AG09309 (cell line): Measurements from ENCODE around the gene SFXN5.

Source experiments
- DNase-seq: peaks from one replicate; pipeline ENCODE4 v3.0.0-alpha.2; 2010; ENCODE audit warnings: low read depth
- H3K4me3 ChIP-seq: 2 replicates; pipeline ENCODE4 v1.5.1; 2011; ENCODE audit warnings: mild to moderate bottlenecking, low read depth, low read length, moderate library complexity; ENCODE audit not compliant: control insufficient read depth
- TF ChIP-seq, protein P1 (sequence below): IDR thresholded peaks from 2 replicates; pipeline ENCODE4 v1.5.1; 2011; ENCODE audit warnings: mild to moderate bottlenecking, low read depth, low read length, inconsistent platforms; ENCODE audit not compliant: insufficient read depth, control insufficient read depth; ENCODE audit errors: missing control alignments

Gene SFXN5

DNA sequence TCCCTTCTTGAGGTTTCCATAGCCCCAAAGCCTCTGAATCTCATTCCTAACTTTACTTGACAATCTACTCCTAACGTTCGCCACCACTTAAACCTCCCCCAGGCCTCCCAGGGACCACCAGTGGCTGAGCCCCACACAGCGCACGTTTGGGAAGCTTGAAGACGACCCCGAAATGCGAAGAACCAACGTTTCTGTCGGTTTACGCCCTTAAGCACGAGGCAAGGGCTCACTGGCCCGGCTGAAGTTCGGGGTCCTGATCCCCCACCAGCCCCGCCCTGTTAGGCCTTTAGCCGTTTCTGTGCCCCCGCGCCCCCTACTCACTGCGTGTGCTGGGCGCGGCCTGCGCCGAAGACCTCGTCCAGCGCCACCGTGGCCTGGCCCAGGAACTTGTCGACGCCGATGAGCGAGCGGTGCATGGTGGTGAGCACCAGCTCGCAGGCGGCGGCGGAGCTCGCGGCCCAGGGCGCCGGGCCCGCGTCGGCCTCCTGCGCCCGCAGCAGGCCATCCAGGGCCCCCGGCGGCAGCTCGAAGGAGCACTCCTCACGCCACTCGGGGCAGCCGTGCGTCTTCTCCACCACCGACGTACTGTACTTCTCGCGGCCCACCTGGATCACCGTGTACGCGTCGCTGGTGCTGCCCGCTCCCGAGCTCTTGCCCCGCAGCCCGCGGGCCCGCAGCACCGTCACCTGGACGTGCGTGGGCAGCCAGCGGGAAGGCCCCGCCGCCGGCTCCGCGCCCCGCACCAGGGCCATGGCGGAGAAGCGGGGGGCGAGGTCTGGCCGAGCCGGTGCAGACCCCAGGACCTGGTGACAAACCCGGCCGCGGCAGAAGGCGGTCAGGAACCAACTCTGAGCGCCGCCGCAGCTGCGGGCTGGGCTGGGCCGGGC is 40.8 kb upstream of the SFXN5 start:
- DNase-seq = no peak
- TF ChIP-seq, protein P1, sequence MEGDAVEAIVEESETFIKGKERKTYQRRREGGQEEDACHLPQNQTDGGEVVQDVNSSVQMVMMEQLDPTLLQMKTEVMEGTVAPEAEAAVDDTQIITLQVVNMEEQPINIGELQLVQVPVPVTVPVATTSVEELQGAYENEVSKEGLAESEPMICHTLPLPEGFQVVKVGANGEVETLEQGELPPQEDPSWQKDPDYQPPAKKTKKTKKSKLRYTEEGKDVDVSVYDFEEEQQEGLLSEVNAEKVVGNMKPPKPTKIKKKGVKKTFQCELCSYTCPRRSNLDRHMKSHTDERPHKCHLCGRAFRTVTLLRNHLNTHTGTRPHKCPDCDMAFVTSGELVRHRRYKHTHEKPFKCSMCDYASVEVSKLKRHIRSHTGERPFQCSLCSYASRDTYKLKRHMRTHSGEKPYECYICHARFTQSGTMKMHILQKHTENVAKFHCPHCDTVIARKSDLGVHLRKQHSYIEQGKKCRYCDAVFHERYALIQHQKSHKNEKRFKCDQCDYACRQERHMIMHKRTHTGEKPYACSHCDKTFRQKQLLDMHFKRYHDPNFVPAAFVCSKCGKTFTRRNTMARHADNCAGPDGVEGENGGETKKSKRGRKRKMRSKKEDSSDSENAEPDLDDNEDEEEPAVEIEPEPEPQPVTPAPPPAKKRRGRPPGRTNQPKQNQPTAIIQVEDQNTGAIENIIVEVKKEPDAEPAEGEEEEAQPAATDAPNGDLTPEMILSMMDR = no peak
- H3K4me3 ChIP-seq = peak overlapping the region; percentile 89

- DNase-seq = no peak
- H3K4me3 ChIP-seq = peak overlapping the region; percentile 89
- TF ChIP-seq, protein P1 = no peak
Observed at GRCh38 chr2:73111073-73112025, 39.8 kb upstream of the SFXN5 start.

DNA sequence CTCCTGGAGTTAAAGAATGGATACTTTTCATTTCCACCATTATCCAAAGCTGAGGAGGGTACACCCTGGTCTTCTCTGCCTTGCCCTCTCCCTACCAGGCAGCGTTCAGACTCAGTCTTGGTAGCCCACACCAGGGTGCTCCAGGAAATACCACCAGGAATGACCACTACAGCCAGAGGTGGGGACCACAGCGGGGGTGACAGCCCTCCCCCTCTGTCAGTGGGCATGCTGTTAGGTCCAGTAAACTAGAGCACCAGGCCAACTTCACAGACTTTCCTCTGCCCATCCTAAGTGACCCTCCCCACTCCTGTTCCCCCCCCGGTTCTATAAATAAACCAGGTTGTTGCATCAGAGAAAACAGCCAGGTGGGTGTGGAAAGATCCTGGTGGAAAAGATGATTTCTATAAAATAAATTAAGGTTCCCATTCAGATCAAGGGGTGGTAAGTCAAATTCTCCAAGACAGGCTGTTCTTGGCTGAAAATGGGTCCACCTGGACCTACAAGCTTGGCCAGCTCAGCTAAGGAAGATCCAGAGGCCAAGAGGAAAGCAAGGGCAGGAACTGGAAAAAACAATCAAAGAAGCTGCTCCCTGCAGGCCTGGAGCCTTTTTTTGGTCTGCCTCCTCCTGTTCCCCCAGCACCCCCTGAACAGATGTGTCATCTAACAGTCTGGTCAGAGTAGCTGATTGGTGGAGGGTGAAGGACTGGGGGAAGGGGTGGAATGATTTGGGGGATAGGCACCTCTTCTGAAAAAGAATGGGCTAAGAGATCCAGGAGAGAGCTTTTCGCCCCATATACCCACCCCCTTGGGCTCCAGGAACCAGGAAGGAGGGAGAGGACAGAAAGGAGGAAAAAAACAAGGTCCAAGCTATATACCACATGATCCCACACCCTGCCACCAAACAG is 38.9 kb upstream of the SFXN5 start:
- no peak for DNase-seq
- TF ChIP-seq, protein P1 = no peak
- H3K4me3 ChIP-seq = peak overlapping the region; percentile 89

GRCh38 chr2:73109431-73110167 is 38.1 kb upstream of the SFXN5 start:
- TF ChIP-seq, protein P1 = no peak
- H3K4me3 ChIP-seq = peak overlapping the region; percentile 89
- no peak for DNase-seq

GRCh38 chr2:73107211-73107926 is 35.9 kb upstream of the SFXN5 start:
- TF ChIP-seq, protein P1 = no peak
- H3K4me3 ChIP-seq = no peak overlapping the region; the same call in 1 of the 2 replicates
- no peak for DNase-seq
